Adrenal gland (tissue), 12 donors: ENCODE data around the gene DHRS1. TPM values are rescaled to one million over a fixed set of nuclear protein-coding genes. Genes with fewer than 3 reads are reported as not detected.
"Not testable (repeated sequence)": the region's sequence is repeated elsewhere in the genome, so short reads cannot be mapped to it uniquely, and the experiment has no call there.

Experiments used
- DNase-seq, 7 donors: peaks; one replicate each; pipeline ENCODE4 v3.0.0-alpha.2; 2019 to 2020
- H3K27ac ChIP-seq, 5 donors: fragments of 200-600 bp; sonication (generic) in 4 of 5; 1 replicate in 3 of 5; 2 replicates in 2 of 5; pipeline versions ENCODE4 v1.5.1 to v1.8.0; 2016 to 2020; ENCODE audit warnings: mild to moderate bottlenecking in 1 of 5
- H3K27me3 ChIP-seq: fragments of 200-600 bp; 2 replicates; pipeline ENCODE4 v1.8.0; 2021
- H3K36me3 ChIP-seq, 2 donors: fragments of 200-600 bp; replicated peaks in 1 of 2; 1 replicate in 1 of 2; 2 replicates in 1 of 2; pipeline versions ENCODE4 v1.5.1 to v1.8.0; 2018 to 2022
- H3K4me1 ChIP-seq, 2 donors: fragments of 200-600 bp; replicated peaks in 1 of 2; 1 replicate in 1 of 2; 2 replicates in 1 of 2; pipeline versions ENCODE4 v1.5.1 to v1.8.0; 2018 to 2021
- H3K4me3 ChIP-seq, 4 donors: fragments of 200-600 bp; sonication (generic) in 3 of 4; one replicate each; pipeline ENCODE4 v1.5.1; 2016 to 2018
- H3K9me3 ChIP-seq, 3 donors: fragments of 200-600 bp; sonication (generic) in 1 of 3; replicated peaks in 1 of 3; 1 replicate in 2 of 3; 2 replicates in 1 of 3; pipeline versions ENCODE4 v1.5.1 to v1.8.0; 2016 to 2021
- POLR2A ChIP-seq, 2 donors: fragments of 450-650 bp; IDR thresholded peaks; one replicate each; pipeline ENCODE4 v1.6.1; 2017; ENCODE audit warnings: antibody characterized with exemption in 2 of 2, mild to moderate bottlenecking in 2 of 2, moderate library complexity in 1 of 2
- WGBS, 4 donors: extraction: QIAGEN DNeasy Blood & Tissue Kit in 2 of 4; methylation state at CpG; one replicate each; pipeline versions ENCODE4 v1.1.5 to v1.1.7; 2013 to 2017; 5-methylcytosine and 5-hydroxymethylcytosine counted together
- intact Hi-C, 2 donors: fragments of 100-400 bp; cut with DNase I; formaldehyde crosslinking; loops; one replicate each; pipeline versions ENCODE4 v1.14.1 to v1.15.0; 2022 to 2023
- polyA plus RNA-seq, 3 donors: library from polyadenylated mRNA; stranded (reverse); fragments of 200-250 nt in 2 of 3; fragments of 350-450 nt in 1 of 3; fragmentation: Illumina TruSeq in 1 of 3; extraction: RNeasy Lipid Tissue Mini Kit (QIAGEN cat#74804) in 1 of 3; gene quantifications; one replicate each; pipeline ENCODE4 v1.2.3, GENCODE V29; 2013 to 2014
- total RNA-seq, 9 donors: library from RNA; depleted of rRNA in 4 of 9; stranded (reverse); fragments of >200 nt in 4 of 9; fragments of 120-200 nt in 1 of 9; fragmentation: NEBNext Ultra II Directional in 1 of 9; extraction: Animal tissue kit (Norgen Biotek cat#: 25700) in 1 of 9; gene quantifications; one replicate each; pipeline versions ENCODE4 v1.1.0 to v1.2.4, GENCODE V29; 2013 to 2023
- TF ChIP-seq, protein P1 (sequence below), 6 experiments: fragments of 450-650 bp in 4 of 6; fragments of 200-600 bp in 2 of 6; sonication (generic) in 1 of 6; IDR thresholded peaks; 1 replicate in 5 of 6; 2 replicates in 1 of 6; pipeline versions ENCODE4 v1.5.1 to v1.8.0; 2016 to 2021; ENCODE audit warnings: antibody characterized with exemption in 6 of 6, mild to moderate bottlenecking in 2 of 6, moderate library complexity in 1 of 6
- donor health status: healthy with polysubstance abuse.
- donor health status: Bipolar disorder and iron deficiency.
- donor health status: DM: yes; HTN: yes; CAD: no.
- donor health status: DM: no; HTN: no; CAD: no.
- donor health status: DM: no; HTN: no; CAD: no.
- donor health status: DM: yes; HTN: yes; CAD: no.

DHRS1 gene
- total and polyA plus RNA-seq, 12 donors: 11.4 to 68.1 (median 36.8) TPM

DNA sequence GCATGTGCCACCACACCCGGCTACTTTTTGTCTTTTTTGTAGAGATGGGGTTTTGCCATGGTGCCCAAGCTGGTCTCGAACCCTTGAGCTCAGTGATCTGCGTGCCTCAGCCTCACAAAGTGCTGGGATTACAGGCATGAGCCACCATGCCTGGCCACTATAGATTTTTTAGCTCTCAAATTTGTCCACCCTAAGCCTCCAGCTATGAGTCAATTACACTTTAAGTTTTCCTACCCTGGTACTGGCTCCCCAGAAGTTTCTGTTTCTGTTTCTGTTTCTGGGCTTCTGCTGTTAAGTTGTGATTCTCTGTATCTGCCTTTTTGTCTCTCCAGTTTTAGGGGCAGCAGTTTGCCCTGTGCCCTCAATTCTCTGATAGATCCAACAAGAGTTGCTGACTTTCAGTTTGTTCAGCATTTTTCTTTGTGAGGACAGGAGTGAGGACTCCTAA is 52.8 kb downstream of the DHRS1 start:
- Histone ChIP-seq H3K4me1 (peaks cover under 1 to 4% of the 10 kb centered on the region in 2 donors), H3K27me3 (no peaks in the 10 kb centered on the region), H3K36me3 (no peaks in the 10 kb centered on the region), H3K9me3 (no peaks in the 10 kb centered on the region), H3K27ac (no peak overlapping the region), H3K4me3 (no peak overlapping the region)
- intact Hi-C loops: loop anchor here in 1 of 2 donors (10.0 kb wide), 1 partner anchor 58 kb away; the partner anchor contains the start of gene CIDEB
- no peak for TF ChIP-seq POLR2A (IDR thresholded peaks at IDR 0.05)
- TF ChIP-seq, protein P1, sequence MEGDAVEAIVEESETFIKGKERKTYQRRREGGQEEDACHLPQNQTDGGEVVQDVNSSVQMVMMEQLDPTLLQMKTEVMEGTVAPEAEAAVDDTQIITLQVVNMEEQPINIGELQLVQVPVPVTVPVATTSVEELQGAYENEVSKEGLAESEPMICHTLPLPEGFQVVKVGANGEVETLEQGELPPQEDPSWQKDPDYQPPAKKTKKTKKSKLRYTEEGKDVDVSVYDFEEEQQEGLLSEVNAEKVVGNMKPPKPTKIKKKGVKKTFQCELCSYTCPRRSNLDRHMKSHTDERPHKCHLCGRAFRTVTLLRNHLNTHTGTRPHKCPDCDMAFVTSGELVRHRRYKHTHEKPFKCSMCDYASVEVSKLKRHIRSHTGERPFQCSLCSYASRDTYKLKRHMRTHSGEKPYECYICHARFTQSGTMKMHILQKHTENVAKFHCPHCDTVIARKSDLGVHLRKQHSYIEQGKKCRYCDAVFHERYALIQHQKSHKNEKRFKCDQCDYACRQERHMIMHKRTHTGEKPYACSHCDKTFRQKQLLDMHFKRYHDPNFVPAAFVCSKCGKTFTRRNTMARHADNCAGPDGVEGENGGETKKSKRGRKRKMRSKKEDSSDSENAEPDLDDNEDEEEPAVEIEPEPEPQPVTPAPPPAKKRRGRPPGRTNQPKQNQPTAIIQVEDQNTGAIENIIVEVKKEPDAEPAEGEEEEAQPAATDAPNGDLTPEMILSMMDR (IDR thresholded peaks at IDR 0.05): no peak
- 72 to 88% (median 82%) methylated on average over 3 of the region's 3 CpGs for WGBS, 4 donors
- DNase-seq: peak in 2 of 7 donors; percentile 1 to 4

DNA sequence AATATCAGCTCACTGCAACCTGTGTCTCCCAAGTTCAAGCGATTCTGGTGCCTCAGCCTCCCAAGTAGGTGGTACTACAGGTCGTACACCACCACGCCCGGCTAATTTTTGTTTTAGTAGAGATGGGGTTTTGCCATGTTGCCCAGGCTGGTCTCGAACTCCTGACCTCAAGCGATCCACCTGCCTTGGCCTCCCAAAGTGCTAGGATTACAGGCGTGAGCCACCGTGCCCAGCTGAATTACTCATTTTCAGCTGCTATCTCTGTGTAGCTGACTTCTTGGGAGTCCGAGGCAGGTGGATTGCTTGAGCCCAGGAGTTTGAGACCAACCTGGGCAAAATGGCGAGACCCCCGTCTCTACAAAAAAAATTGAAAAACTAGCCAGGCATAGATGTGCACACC is 54.2 kb downstream of the DHRS1 start:
- peak in 1 of 7 donors; percentile 5 for DNase-seq
- intact Hi-C loops: loop anchor here in 1 of 2 donors (10.0 kb wide), 1 partner anchor 59 kb away; the partner anchor contains the start of gene CIDEB
- 83 to 87% (median 87%) methylated on average over 11 of the region's 11 CpGs for WGBS, 4 donors

DNA sequence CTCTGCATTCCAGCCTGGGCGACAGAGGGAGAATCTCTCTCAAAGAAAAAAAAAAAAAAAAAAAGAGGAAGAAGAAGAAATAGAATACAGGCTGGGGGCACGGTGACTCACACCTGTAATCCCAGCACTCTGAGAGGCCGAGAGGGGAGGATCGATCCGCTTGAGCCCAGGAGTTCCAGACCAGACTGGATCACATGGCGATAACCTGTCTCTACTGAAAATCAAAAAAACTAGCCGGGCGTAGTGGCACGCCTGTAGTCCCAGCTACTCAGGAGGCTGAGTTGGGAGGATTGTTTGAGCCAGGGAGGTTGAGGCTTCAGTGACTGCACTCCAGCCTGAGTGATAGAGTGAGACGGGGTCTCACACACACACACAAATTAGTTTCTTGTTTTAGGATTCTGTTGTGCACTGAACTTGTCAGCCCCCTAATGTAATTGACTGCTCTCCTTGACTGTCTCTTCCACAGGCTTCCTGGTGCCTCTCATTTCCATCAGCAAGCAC is 56.2 kb downstream of the DHRS1 start:
- Histone ChIP-seq H3K4me1 (peaks cover 26 to 32% of the 10 kb centered on the region in 2 donors), H3K36me3 (peaks cover 0 to 27% of the 10 kb centered on the region in 2 donors), H3K9me3 (no peaks in the 10 kb centered on the region), H3K4me3 (peak overlapping the region in 2 of 4 donors; percentile 56 to 78), H3K27me3 (no peaks in the 10 kb centered on the region), H3K27ac (peak overlapping the region; percentile 94 to 99 (median 97))
- 43 to 59% (median 53%) methylated on average over 10 of the region's 10 CpGs for WGBS, 4 donors
- TF ChIP-seq POLR2A (IDR thresholded peaks at IDR 0.05): no peak
- TF ChIP-seq, protein P1 (IDR thresholded peaks at IDR 0.05): no peak
- intact Hi-C loops: loop anchor here (1.0 to 10.0 kb wide), 2 partner anchors 53 to 61 kb away; partner anchors contain the start of gene CIDEB (in 1 of the 2)
- DNase-seq: peak in 1 of 7 donors; percentile 44

More for the DNA sequence above, 54.2 kb downstream of the DHRS1 start:
- H3K36me3 ChIP-seq, H3K27me3 ChIP-seq, H3K27ac ChIP-seq, H3K9me3 ChIP-seq, H3K4me3 ChIP-seq: not testable (repeated sequence)
- H3K4me1 ChIP-seq: peaks cover 15 to 18% of the 10 kb centered on the region in 2 donors

DNA sequence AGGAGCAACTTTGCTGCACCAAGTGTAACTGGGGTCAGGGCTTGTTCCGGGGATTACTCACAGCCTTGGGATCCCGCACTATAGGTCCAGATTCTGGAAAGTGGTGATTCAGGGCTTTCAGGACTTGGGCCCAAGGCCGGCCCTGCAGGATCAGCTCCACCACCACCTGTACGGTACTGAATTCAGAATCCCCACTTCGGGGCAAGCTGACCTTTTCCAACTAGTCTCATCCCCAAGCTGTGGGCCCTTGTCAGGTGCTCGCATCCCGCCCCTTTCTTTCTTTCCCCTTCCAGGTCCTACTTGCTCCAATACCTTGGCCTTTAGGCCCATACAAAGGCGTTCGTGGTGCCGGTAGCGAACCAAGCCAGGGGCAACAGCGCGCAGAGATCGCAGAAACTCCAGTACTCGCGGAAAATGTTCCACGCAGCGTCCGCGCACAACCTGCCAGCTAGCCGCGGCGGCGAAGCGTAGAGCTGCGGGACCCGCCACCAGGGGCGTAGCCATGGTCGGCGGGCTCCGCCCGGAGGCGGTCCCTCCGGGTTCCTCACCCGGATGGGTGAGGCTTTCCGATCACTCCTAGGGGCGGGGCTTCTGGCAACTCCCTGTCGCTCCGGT is 57.6 kb downstream of the DHRS1 start:
- TF ChIP-seq, protein P1 (IDR thresholded peaks at IDR 0.05): peak; percentile 57 to 91 (median 75)
- TF ChIP-seq POLR2A (IDR thresholded peaks at IDR 0.05): peak in 1 of 2 donors; percentile 29
- intact Hi-C loops: loop anchor here in 1 of 2 donors (10.0 kb wide), 1 partner anchor 63 kb away; the partner anchor contains the start of gene CIDEB
- Histone ChIP-seq H3K36me3 (peaks cover 0 to 41% of the 10 kb centered on the region in 2 donors), H3K9me3 (no peaks in the 10 kb centered on the region), H3K27me3 (no peaks in the 10 kb centered on the region), H3K4me3 (peak overlapping the region in 3 of 4 donors; percentile 56 to 93 (median 78)), H3K27ac (peak overlapping the region; percentile 94 to 99 (median 97)), H3K4me1 (peaks cover 26 to 32% of the 10 kb centered on the region in 2 donors)
- WGBS, 4 donors: 0 to 1% (median 0%) methylated on average over 5 to 39 of the region's 39 CpGs
- DNase-seq: peak; percentile 93 to 97 (median 95)

Other genes starting within 250 kb of the DHRS1 start
Only the 30 nearest of the 34 such genes appear.
- 100 to 1,000 TPM in 8 of 9 donors, 10 to 100 TPM in 1; 88.9 to 401 (median 143) TPM for gene DCAF11, start 185.0 kb downstream of the DHRS1 start, total RNA-seq
- 10 to 100 TPM; 40.4 to 94.0 (median 42.3) TPM for gene DCAF11, start 185.0 kb downstream of the DHRS1 start, polyA plus RNA-seq
- 10 to 100 TPM in 1 of 9 donors, 1 to 10 TPM in 8; 3.3 to 20.2 (median 4.7) TPM for gene NRL, start 184.8 kb downstream of the DHRS1 start, total RNA-seq
- gene NRL, start 184.8 kb downstream of the DHRS1 start, polyA plus RNA-seq: 1 to 10 TPM; 2.2 to 3.5 (median 3.1) TPM
- gene FITM1, start 169.1 kb downstream of the DHRS1 start, total RNA-seq: 10 to 100 TPM in 4 of 9 donors, 1 to 10 TPM in 5; 6.5 to 15.7 (median 9.7) TPM
- gene FITM1, start 169.1 kb downstream of the DHRS1 start, polyA plus RNA-seq: 10 to 100 TPM in 2 of 3 donors, 1 to 10 TPM in 1; 4.6 to 25.7 (median 13.4) TPM
- gene PSME1, start 163.6 kb downstream of the DHRS1 start, total RNA-seq: 100 to 1,000 TPM; 208 to 359 (median 277) TPM
- gene PSME1, start 163.6 kb downstream of the DHRS1 start, polyA plus RNA-seq: 100 to 1,000 TPM; 205 to 386 (median 313) TPM
- 10 to 100 TPM; 22.5 to 65.7 (median 40.5) TPM for gene EMC9, start 158.2 kb downstream of the DHRS1 start, total RNA-seq
- gene EMC9, start 158.2 kb downstream of the DHRS1 start, polyA plus RNA-seq: 100 to 1,000 TPM in 2 of 3 donors, 10 to 100 TPM in 1; 21.6 to 149 (median 127) TPM
- gene PSME2, start 153.2 kb downstream of the DHRS1 start, total RNA-seq: 100 to 1,000 TPM; 107 to 362 (median 191) TPM
- 100 to 1,000 TPM; 388 to 752 (median 687) TPM for gene PSME2, start 153.2 kb downstream of the DHRS1 start, polyA plus RNA-seq
- 100 to 1,000 TPM in 1 of 9 donors, 10 to 100 TPM in 8; 32.8 to 165 (median 59.7) TPM for gene RNF31, start 152.3 kb downstream of the DHRS1 start, total RNA-seq
- gene RNF31, start 152.3 kb downstream of the DHRS1 start, polyA plus RNA-seq: 100 to 1,000 TPM in 2 of 3 donors, 10 to 100 TPM in 1; 59.3 to 351 (median 198) TPM
- gene IRF9, start 138.5 kb downstream of the DHRS1 start, total RNA-seq: 100 to 1,000 TPM in 4 of 9 donors, 10 to 100 TPM in 5; 32.4 to 119 (median 98.3) TPM
- gene IRF9, start 138.5 kb downstream of the DHRS1 start, polyA plus RNA-seq: 100 to 1,000 TPM; 118 to 151 (median 129) TPM
- gene REC8, start 127.7 kb downstream of the DHRS1 start, total RNA-seq: 10 to 100 TPM in 4 of 9 donors, 1 to 10 TPM in 5; 1.3 to 18.5 (median 9.4) TPM
- 100 to 1,000 TPM in 1 of 3 donors, 10 to 100 TPM in 1, 1 to 10 TPM in 1; 3.6 to 111 (median 38.9) TPM for gene REC8, start 127.7 kb downstream of the DHRS1 start, polyA plus RNA-seq
- gene IPO4, start 111.0 kb downstream of the DHRS1 start, total RNA-seq: 10 to 100 TPM; 29.7 to 84.9 (median 45.4) TPM
- gene IPO4, start 111.0 kb downstream of the DHRS1 start, polyA plus RNA-seq: 10 to 100 TPM; 19.1 to 43.2 (median 23.8) TPM
- gene TM9SF1, start 104.3 kb downstream of the DHRS1 start, total RNA-seq: 100 to 1,000 TPM in 2 of 9 donors, 10 to 100 TPM in 7; 60.0 to 123 (median 90.4) TPM
- gene TM9SF1, start 104.3 kb downstream of the DHRS1 start, polyA plus RNA-seq: 10 to 100 TPM; 43.7 to 67.2 (median 56.1) TPM
- gene TSSK4, start 94.1 kb downstream of the DHRS1 start, total RNA-seq: under 1 TPM in 1 of 9 donors, not detected in 8; 0.46 TPM
- under 1 TPM in 1 of 3 donors, not detected in 2; 0.07 TPM for gene TSSK4, start 94.1 kb downstream of the DHRS1 start, polyA plus RNA-seq
- 10 to 100 TPM; 32.9 to 68.6 (median 56.5) TPM for gene CHMP4A, start 86.3 kb downstream of the DHRS1 start, total RNA-seq
- 100 to 1,000 TPM in 2 of 3 donors, 10 to 100 TPM in 1; 71.1 to 118 (median 104) TPM for gene CHMP4A, start 86.3 kb downstream of the DHRS1 start, polyA plus RNA-seq
- gene MDP1, start 83.7 kb downstream of the DHRS1 start, total RNA-seq: 10 to 100 TPM; 20.3 to 53.7 (median 28.6) TPM
- 10 to 100 TPM; 32.2 to 40.2 (median 39.4) TPM for gene MDP1, start 83.7 kb downstream of the DHRS1 start, polyA plus RNA-seq
- gene NEDD8, start 67.4 kb downstream of the DHRS1 start, total RNA-seq: 100 to 1,000 TPM; 154 to 454 (median 216) TPM
- gene NEDD8, start 67.4 kb downstream of the DHRS1 start, polyA plus RNA-seq: 100 to 1,000 TPM; 136 to 448 (median 215) TPM
- gene GMPR2, start 66.9 kb downstream of the DHRS1 start, total RNA-seq: 100 to 1,000 TPM in 8 of 9 donors, 10 to 100 TPM in 1; 92.5 to 188 (median 131) TPM
- 100 to 1,000 TPM in 1 of 3 donors, 10 to 100 TPM in 2; 70.6 to 103 (median 98.0) TPM for gene GMPR2, start 66.9 kb downstream of the DHRS1 start, polyA plus RNA-seq
- gene TINF2, start 57.2 kb downstream of the DHRS1 start, total RNA-seq: 100 to 1,000 TPM in 5 of 9 donors, 10 to 100 TPM in 4; 76.3 to 216 (median 101) TPM
- 100 to 1,000 TPM in 2 of 3 donors, 10 to 100 TPM in 1; 57.8 to 179 (median 103) TPM for gene TINF2, start 57.2 kb downstream of the DHRS1 start, polyA plus RNA-seq
- 1 to 10 TPM in 3 of 9 donors, under 1 TPM in 5, not detected in 1; 0.28 to 1.4 (median 0.88) TPM for gene TGM1, start 36.6 kb downstream of the DHRS1 start, total RNA-seq
- 1 to 10 TPM in 2 of 3 donors, under 1 TPM in 1; 0.44 to 2.7 (median 2.2) TPM for gene TGM1, start 36.6 kb downstream of the DHRS1 start, polyA plus RNA-seq
- gene RABGGTA, start 28.2 kb downstream of the DHRS1 start, total RNA-seq: 10 to 100 TPM; 26.0 to 40.0 (median 32.3) TPM
- 100 to 1,000 TPM in 1 of 3 donors, 10 to 100 TPM in 2; 15.7 to 124 (median 90.7) TPM for gene RABGGTA, start 28.2 kb downstream of the DHRS1 start, polyA plus RNA-seq
- gene NOP9, start 70 bp upstream of the DHRS1 start, total RNA-seq: 10 to 100 TPM in 8 of 9 donors, 1 to 10 TPM in 1; 9.2 to 28.2 (median 18.2) TPM
- gene NOP9, start 70 bp upstream of the DHRS1 start, polyA plus RNA-seq: 10 to 100 TPM in 2 of 3 donors, 1 to 10 TPM in 1; 9.1 to 21.1 (median 16.8) TPM
- 10 to 100 TPM; 16.4 to 80.3 (median 40.5) TPM for gene CIDEB, start 8.2 kb upstream of the DHRS1 start, total RNA-seq
- 10 to 100 TPM; 17.5 to 73.7 (median 37.4) TPM for gene CIDEB, start 8.2 kb upstream of the DHRS1 start, polyA plus RNA-seq
- 10 to 100 TPM in 2 of 9 donors, 1 to 10 TPM in 6, under 1 TPM in 1; 0.42 to 11.1 (median 4.2) TPM for gene LTB4R2, start 10.4 kb upstream of the DHRS1 start, total RNA-seq
- gene LTB4R2, start 10.4 kb upstream of the DHRS1 start, polyA plus RNA-seq: 1 to 10 TPM in 2 of 3 donors, under 1 TPM in 1; 0.57 to 2.7 (median 1.8) TPM
- 10 to 100 TPM in 5 of 9 donors, 1 to 10 TPM in 4; 1.4 to 21.0 (median 11.0) TPM for gene LTB4R, start 11.7 kb upstream of the DHRS1 start, total RNA-seq
- gene LTB4R, start 11.7 kb upstream of the DHRS1 start, polyA plus RNA-seq: 10 to 100 TPM in 2 of 3 donors, 1 to 10 TPM in 1; 9.4 to 30.2 (median 17.5) TPM
- gene ADCY4, start 35.3 kb upstream of the DHRS1 start, total RNA-seq: 10 to 100 TPM in 5 of 9 donors, 1 to 10 TPM in 4; 3.9 to 34.0 (median 12.5) TPM
- gene ADCY4, start 35.3 kb upstream of the DHRS1 start, polyA plus RNA-seq: 10 to 100 TPM in 2 of 3 donors, 1 to 10 TPM in 1; 4.5 to 70.1 (median 45.8) TPM
- 10 to 100 TPM in 1 of 9 donors, 1 to 10 TPM in 6, under 1 TPM in 2; 0.50 to 10.4 (median 3.6) TPM for gene RIPK3, start 40.2 kb upstream of the DHRS1 start, total RNA-seq
- 1 to 10 TPM; 1.5 to 8.0 (median 4.6) TPM for gene RIPK3, start 40.2 kb upstream of the DHRS1 start, polyA plus RNA-seq
- gene NFATC4, start 68.4 kb upstream of the DHRS1 start, total RNA-seq: 100 to 1,000 TPM in 2 of 9 donors, 10 to 100 TPM in 7; 17.0 to 164 (median 48.2) TPM
- 100 to 1,000 TPM in 2 of 3 donors, 10 to 100 TPM in 1; 11.8 to 505 (median 390) TPM for gene NFATC4, start 68.4 kb upstream of the DHRS1 start, polyA plus RNA-seq
- 10 to 100 TPM in 1 of 9 donors, 1 to 10 TPM in 8; 6.0 to 11.0 (median 7.0) TPM for gene NYNRIN, start 99.2 kb upstream of the DHRS1 start, total RNA-seq
- 1 to 10 TPM; 2.2 to 6.1 (median 3.4) TPM for gene NYNRIN, start 99.2 kb upstream of the DHRS1 start, polyA plus RNA-seq
- gene CBLN3, start 129.9 kb upstream of the DHRS1 start, total RNA-seq: 10 to 100 TPM in 4 of 9 donors, 1 to 10 TPM in 5; 5.0 to 43.6 (median 10.0) TPM
- gene CBLN3, start 129.9 kb upstream of the DHRS1 start, polyA plus RNA-seq: 10 to 100 TPM in 2 of 3 donors, 1 to 10 TPM in 1; 3.9 to 35.7 (median 21.3) TPM
- gene KHNYN, start 130.2 kb upstream of the DHRS1 start, total RNA-seq: 10 to 100 TPM; 30.2 to 76.9 (median 46.3) TPM
- 10 to 100 TPM; 18.5 to 48.6 (median 36.2) TPM for gene KHNYN, start 130.2 kb upstream of the DHRS1 start, polyA plus RNA-seq
- gene SDR39U1, start 143.0 kb upstream of the DHRS1 start, total RNA-seq: 100 to 1,000 TPM in 1 of 9 donors, 10 to 100 TPM in 8; 35.0 to 100 (median 74.4) TPM
- gene SDR39U1, start 143.0 kb upstream of the DHRS1 start, polyA plus RNA-seq: 100 to 1,000 TPM in 2 of 3 donors, 10 to 100 TPM in 1; 50.4 to 218 (median 162) TPM